Measurements from ENCODE around the gene HTR3A.

DNA sequence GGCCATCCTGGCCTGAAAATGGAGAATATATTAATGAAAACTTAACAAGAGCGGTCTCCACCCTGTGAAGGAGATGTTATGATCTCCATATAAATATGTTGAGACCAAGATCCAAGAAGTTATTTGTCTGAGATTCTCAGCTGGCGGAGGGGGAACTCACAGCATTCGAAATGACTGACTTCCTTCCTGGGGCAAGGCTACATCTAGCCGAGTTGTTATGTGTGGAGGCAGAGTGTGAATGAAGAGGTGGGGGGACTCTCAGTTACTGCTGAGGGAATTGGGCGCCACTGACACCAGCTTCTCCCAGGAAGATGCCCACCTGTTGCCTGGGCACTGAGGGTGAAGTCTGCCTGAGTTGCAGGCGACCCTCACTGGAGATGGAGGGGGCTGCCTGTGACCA lies 5.9 kb downstream of the HTR3A start:
- TF ChIP-seq, protein P1, sequence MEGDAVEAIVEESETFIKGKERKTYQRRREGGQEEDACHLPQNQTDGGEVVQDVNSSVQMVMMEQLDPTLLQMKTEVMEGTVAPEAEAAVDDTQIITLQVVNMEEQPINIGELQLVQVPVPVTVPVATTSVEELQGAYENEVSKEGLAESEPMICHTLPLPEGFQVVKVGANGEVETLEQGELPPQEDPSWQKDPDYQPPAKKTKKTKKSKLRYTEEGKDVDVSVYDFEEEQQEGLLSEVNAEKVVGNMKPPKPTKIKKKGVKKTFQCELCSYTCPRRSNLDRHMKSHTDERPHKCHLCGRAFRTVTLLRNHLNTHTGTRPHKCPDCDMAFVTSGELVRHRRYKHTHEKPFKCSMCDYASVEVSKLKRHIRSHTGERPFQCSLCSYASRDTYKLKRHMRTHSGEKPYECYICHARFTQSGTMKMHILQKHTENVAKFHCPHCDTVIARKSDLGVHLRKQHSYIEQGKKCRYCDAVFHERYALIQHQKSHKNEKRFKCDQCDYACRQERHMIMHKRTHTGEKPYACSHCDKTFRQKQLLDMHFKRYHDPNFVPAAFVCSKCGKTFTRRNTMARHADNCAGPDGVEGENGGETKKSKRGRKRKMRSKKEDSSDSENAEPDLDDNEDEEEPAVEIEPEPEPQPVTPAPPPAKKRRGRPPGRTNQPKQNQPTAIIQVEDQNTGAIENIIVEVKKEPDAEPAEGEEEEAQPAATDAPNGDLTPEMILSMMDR (conservative IDR thresholded peaks at IDR 0.05; ENCODE audit: low read depth in 2 of 2) = no peak
- no peak for TF ChIP-seq STAT1 (IDR thresholded peaks at IDR 0.05; ENCODE audit: unreplicated experiment)
